ENCODE results near the gene MDFI. TPM values are rescaled to one million over a fixed set of nuclear protein-coding genes. Genes with fewer than 3 reads are reported as not detected.
A peak's percentile ranks its signal among the peaks of the same experiment; 100 is the strongest.

MDFI gene
- total and polyA plus RNA-seq, 9 of the 15 experiments (the other 6 are each of a cell fraction or from before 2014, with no cell fraction given), result not detected

GRCh38 chr6:41675176-41675775, 37.0 kb downstream of the MDFI start:
- in situ Hi-C loops (cut with MboI) (no loop called here), intact Hi-C loops (cut with micrococcal nuclease) (no loop called here)
- CTCF ChIA-PET (ENCODE audit: low intra/inter-chr PET ratio), result no interaction called here
- Histone ChIP-seq H3K36me3 (ENCODE audit: control insufficient read depth, insufficient read depth, low read length) (no peaks in the 10 kb centered on the region), H4K20me1 (replicated peaks; ENCODE audit: control insufficient read depth, insufficient read depth, low read length) (peaks cover 5% of the 10 kb centered on the region; the same call in 1 of the 2 replicates), H3K9ac (ENCODE audit: insufficient read depth in 1 of 2, low read depth in 2 of 2, low read length in 2 of 2) (no peak overlapping the region), H2AFZ (ENCODE audit: low read depth, low read length) (no peak overlapping the region), H3K27ac (ENCODE audit: extremely low read depth, low read depth, low read length) (no peak overlapping the region), H3K27me3 (ENCODE audit: control insufficient read depth in 2 of 2, insufficient read depth in 2 of 2, low read length in 2 of 2) (peaks cover 36 to 78% of the 10 kb centered on the region in 2 experiments; a peak in 4 of 5 replicates), H3K4me1 (replicated peaks in 1 of 2; ENCODE audit: control insufficient read depth in 2 of 2, insufficient read depth in 2 of 2, low read length in 2 of 2) (peaks cover 0 to 3% of the 10 kb centered on the region in 2 experiments; a peak in 1 of 5 replicates), H3K9me3 (replicated peaks; ENCODE audit: control insufficient read depth, insufficient read depth, low read depth, low read length) (no peaks in the 10 kb centered on the region), H3K4me3 (no peak overlapping the region), H3K79me2 (ENCODE audit: control insufficient read depth, insufficient read depth, low read length) (no peaks in the 10 kb centered on the region), H3K4me2 (ENCODE audit: insufficient read depth, low read length) (no peak overlapping the region), H3K9me1 (ENCODE audit: control insufficient read depth, insufficient read depth, low read length) (no peaks in the 10 kb centered on the region)
- FAIRE-seq (no peak), DNase-seq (ENCODE audit: extremely low read depth in 1 of 4, low spot score in 3 of 4) (no peak), ATAC-seq (no peak)
- BruUV-seq (replicated peaks), result no TSS peak
- TF ChIP-seq STAG1 (CRISPR knock-in tag; IDR thresholded peaks at IDR 0.05; ENCODE audit: borderline replicate concordance) (0 out of 2 replicates have a peak, but pooled peaks have one; percentile 7), HOMEZ (CRISPR knock-in tag; IDR thresholded peaks at IDR 0.05) (no peak)
- POLR2A ChIA-PET, result interaction anchor here (0.6 to 0.8 kb wide), 3 partner anchors 30 to 270 kb away, joined by 3 to 5 read pairs (median 3); no protein-coding TSS in a partner anchor
- WGBS (ENCODE audit: insufficient coverage, low coverage, missing lambda C conversion rate), result 0% methylated on average over 6 of the region's 6 CpGs

- BruUV-seq (replicated peaks), result no TSS peak
- POLR2A ChIA-PET, result no interaction called here
- Histone ChIP-seq H3K27ac (ENCODE audit: extremely low read depth, low read depth, low read length) (no peak overlapping the region), H3K4me2 (ENCODE audit: insufficient read depth, low read length) (no peak overlapping the region), H3K9me3 (replicated peaks; ENCODE audit: control insufficient read depth, insufficient read depth, low read depth, low read length) (no peaks in the 10 kb centered on the region), H3K9me1 (ENCODE audit: control insufficient read depth, insufficient read depth, low read length) (no peaks in the 10 kb centered on the region), H3K9ac (ENCODE audit: insufficient read depth in 1 of 2, low read depth in 2 of 2, low read length in 2 of 2) (no peak overlapping the region), H2AFZ (ENCODE audit: low read depth, low read length) (no peak overlapping the region), H4K20me1 (replicated peaks; ENCODE audit: control insufficient read depth, insufficient read depth, low read length) (peaks cover 5% of the 10 kb centered on the region; the same call in 1 of the 2 replicates), H3K36me3 (ENCODE audit: control insufficient read depth, insufficient read depth, low read length) (no peaks in the 10 kb centered on the region), H3K4me3 (no peak overlapping the region), H3K27me3 (ENCODE audit: control insufficient read depth in 2 of 2, insufficient read depth in 2 of 2, low read length in 2 of 2) (peaks cover 37 to 80% of the 10 kb centered on the region in 2 experiments), H3K4me1 (replicated peaks in 1 of 2; ENCODE audit: control insufficient read depth in 2 of 2, insufficient read depth in 2 of 2, low read length in 2 of 2) (peaks cover 0 to 3% of the 10 kb centered on the region in 2 experiments; a peak in 1 of 5 replicates), H3K79me2 (ENCODE audit: control insufficient read depth, insufficient read depth, low read length) (no peaks in the 10 kb centered on the region)
- intact Hi-C loops (cut with micrococcal nuclease) (no loop called here), in situ Hi-C loops (cut with MboI) (no loop called here)
- 3% methylated on average over 6 of the region's 6 CpGs for WGBS (ENCODE audit: insufficient coverage, low coverage, missing lambda C conversion rate)
- no peak for DNase-seq (ENCODE audit: extremely low read depth in 1 of 4, low spot score in 3 of 4)
- FAIRE-seq, result peak; percentile 26
- no peak for ATAC-seq
- CTCF ChIA-PET (ENCODE audit: low intra/inter-chr PET ratio), result interaction anchor here (1.0 kb wide), 1 partner anchor 369 kb away, joined by 3 read pairs; no protein-coding TSS in a partner anchor
- peak; percentile 67 for TF ChIP-seq BRD9 (IDR thresholded peaks at IDR 0.05; ENCODE audit: low read depth, partially characterized antibody)
- no peak for TF ChIP-seq CBX5 (IDR thresholded peaks at IDR 0.05; ENCODE audit: borderline replicate concordance, low read depth)
- TF ChIP-seq ZNF311 (CRISPR knock-in tag; IDR thresholded peaks at IDR 0.05), result no peak
- peak; percentile 91 for TF ChIP-seq BCOR (IDR thresholded peaks at IDR 0.05)
- TF ChIP-seq THAP7 (CRISPR knock-in tag; IDR thresholded peaks at IDR 0.05), result no peak
- TF ChIP-seq E2F5 (CRISPR knock-in tag; IDR thresholded peaks at IDR 0.05), result no peak
- peak; percentile 31; the same call in 1 of the 2 replicates for TF ChIP-seq ESRRA (IDR thresholded peaks at IDR 0.05; ENCODE audit: borderline replicate concordance, low read depth)
- no peak for TF ChIP-seq ZNF655 (CRISPR knock-in tag; IDR thresholded peaks at IDR 0.05)
- TF ChIP-seq KLF10 (CRISPR knock-in tag; IDR thresholded peaks at IDR 0.05), result no peak
Observed at GRCh38 chr6:41675992-41676391, 37.7 kb downstream of the MDFI start.
